ENCODE measurements around the gene KCNJ9. TPM values are rescaled to one million over a fixed set of nuclear protein-coding genes. Genes with fewer than 3 reads are reported as not detected.
A peak's percentile ranks its signal among the peaks of the same experiment; 100 is the strongest.

Gene KCNJ9
- not detected in 2 replicates for total RNA-seq (2014; rRNA removed; shearing (Covaris generic); ENCODE audit: low replicate concordance)

- Histone ChIP-seq H2AFZ (ENCODE audit: low read length) (no peak within 1 kb of the TSS), H3K27me3 (ENCODE audit: low read length) (no peaks in the 10 kb centered on the region), H3K9ac (ENCODE audit: low read length) (no peak within 1 kb of the TSS), H3K36me3 (ENCODE audit: insufficient read depth, low read length) (0 out of 2 replicates have a peak, but pooled peaks cover 3% of the 10 kb centered on the region), H4K20me1 (ENCODE audit: insufficient read depth, low read depth, low read length) (no peaks in the 10 kb centered on the region; the same call in 1 of the 2 replicates), H3K27ac (ENCODE audit: low read length) (no peak within 1 kb of the TSS), H3K9me2 (replicated peaks; ENCODE audit: insufficient read depth, low read length) (no peaks in the 10 kb centered on the region), H3K9me3 (ENCODE audit: low read length) (no peaks in the 10 kb centered on the region), H3K4me1 (ENCODE audit: low read length) (peaks cover 8% of the 10 kb centered on the region; the same call in 1 of the 2 replicates), H3K79me2 (ENCODE audit: low read length) (no peaks in the 10 kb centered on the region), H3K4me2 (ENCODE audit: low read depth, low read length, poor library complexity, severe bottlenecking) (no peak within 1 kb of the TSS), H3K4me3 (ENCODE audit: low read length) (no peak within 1 kb of the TSS)
- DNase-seq = no peak
Observed at GRCh38 chr1:160081261-160081936, at the start of gene KCNJ9. Gene KCNJ9, plus strand, starts transcription at chr1:160081538. Its CDS starts 2,493 bp downstream, at chr1:160084031.

DNA sequence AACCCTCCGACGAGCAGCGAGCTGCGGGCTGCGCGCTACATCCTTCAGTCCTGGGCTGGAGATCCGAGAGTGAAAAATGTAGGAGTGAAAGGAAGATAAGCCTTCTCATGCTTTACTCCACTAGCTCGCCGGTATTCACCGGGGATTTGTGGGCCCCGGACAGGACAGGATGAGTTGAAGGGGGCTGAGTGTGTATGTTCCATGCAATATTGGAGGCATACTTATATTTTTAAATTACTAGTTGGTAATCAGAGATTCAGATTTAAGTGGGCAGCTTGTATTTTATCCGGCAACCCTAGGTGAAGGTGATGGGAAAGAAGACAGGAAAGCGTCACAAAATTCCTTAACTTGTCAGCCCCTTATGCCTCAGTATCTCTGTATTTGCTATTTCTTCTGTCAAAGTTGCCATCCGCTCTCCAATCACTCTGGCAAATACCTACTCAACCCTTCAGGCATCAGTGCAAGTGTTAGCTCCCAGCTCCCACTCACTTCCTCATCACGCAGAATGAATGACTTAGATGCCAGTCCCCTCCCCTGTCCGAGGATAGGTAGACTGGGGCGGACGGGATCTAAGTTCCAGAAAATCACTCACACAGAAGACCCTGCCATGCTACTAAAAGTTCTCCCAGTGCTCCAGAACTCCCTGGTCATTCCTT lies 49.0 kb upstream of the KCNJ9 start:
- no peaks in the 10 kb centered on the region for H3K9me2 ChIP-seq (replicated peaks; ENCODE audit: insufficient read depth, low read length)
- peaks cover 20% of the 10 kb centered on the region for H3K4me1 ChIP-seq (ENCODE audit: low read length)
- H3K9me3 ChIP-seq (ENCODE audit: low read length) = no peaks in the 10 kb centered on the region
- H3K4me2 ChIP-seq (ENCODE audit: low read depth, low read length, poor library complexity, severe bottlenecking) = peak overlapping the region; percentile 89
- no peaks in the 10 kb centered on the region for H3K36me3 ChIP-seq (ENCODE audit: insufficient read depth, low read length)
- peak overlapping the region; percentile 27 for H2AFZ ChIP-seq (ENCODE audit: low read length)
- H3K79me2 ChIP-seq (ENCODE audit: low read length) = 0 out of 2 replicates have a peak, but pooled peaks cover 7% of the 10 kb centered on the region
- H3K4me3 ChIP-seq (ENCODE audit: low read length) = peak overlapping the region; percentile 71
- H3K27me3 ChIP-seq (ENCODE audit: low read length) = no peaks in the 10 kb centered on the region
- peak; percentile 56 for DNase-seq
- no peak overlapping the region for H3K27ac ChIP-seq (ENCODE audit: low read length)
- no peaks in the 10 kb centered on the region; the same call in 1 of the 2 replicates for H4K20me1 ChIP-seq (ENCODE audit: insufficient read depth, low read depth, low read length)
- H3K9ac ChIP-seq (ENCODE audit: low read length) = peak overlapping the region; percentile 73

GRCh38 chr1:160040476-160040875 lies 40.9 kb upstream of the KCNJ9 start:
- Histone ChIP-seq H3K4me1 (ENCODE audit: low read length) (no peaks in the 10 kb centered on the region), H2AFZ (ENCODE audit: low read length) (no peak overlapping the region), H3K79me2 (ENCODE audit: low read length) (no peaks in the 10 kb centered on the region), H3K27ac (ENCODE audit: low read length) (no peak overlapping the region), H3K36me3 (ENCODE audit: insufficient read depth, low read length) (no peaks in the 10 kb centered on the region), H4K20me1 (ENCODE audit: insufficient read depth, low read depth, low read length) (no peaks in the 10 kb centered on the region), H3K27me3 (ENCODE audit: low read length) (no peaks in the 10 kb centered on the region), H3K9ac (ENCODE audit: low read length) (no peak overlapping the region), H3K4me3 (ENCODE audit: low read length) (no peak overlapping the region), H3K4me2 (ENCODE audit: low read depth, low read length, poor library complexity, severe bottlenecking) (no peak overlapping the region), H3K9me3 (ENCODE audit: low read length) (no peaks in the 10 kb centered on the region), H3K9me2 (replicated peaks; ENCODE audit: insufficient read depth, low read length) (no peaks in the 10 kb centered on the region)
- DNase-seq = no peak

GRCh38 chr1:160043543-160043942 lies 37.8 kb upstream of the KCNJ9 start:
- no peak overlapping the region for H3K4me2 ChIP-seq (ENCODE audit: low read depth, low read length, poor library complexity, severe bottlenecking)
- no peak overlapping the region for H3K4me3 ChIP-seq (ENCODE audit: low read length)

DNA sequence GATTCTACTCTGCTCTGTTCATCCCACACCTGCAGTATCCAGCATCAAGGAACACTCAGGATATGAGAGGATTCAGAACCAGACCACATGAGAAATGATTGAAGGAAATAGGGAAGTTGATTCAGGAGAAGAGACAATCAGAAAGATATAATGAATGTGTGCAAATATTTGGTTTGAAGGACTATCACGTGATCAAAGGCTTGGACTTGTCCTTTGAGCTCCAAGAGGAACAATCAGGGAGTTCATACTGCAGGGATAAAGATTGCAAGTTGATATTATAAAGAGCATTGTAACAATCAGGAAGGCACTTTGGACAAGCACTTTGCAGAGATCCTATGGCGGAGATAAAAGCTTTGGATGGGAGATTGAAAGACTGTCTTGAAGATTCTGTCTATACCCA lies 35.7 kb upstream of the KCNJ9 start:
- Histone ChIP-seq H3K36me3 (ENCODE audit: insufficient read depth, low read length) (no peaks in the 10 kb centered on the region), H2AFZ (ENCODE audit: low read length) (no peak overlapping the region), H3K9me2 (replicated peaks; ENCODE audit: insufficient read depth, low read length) (no peaks in the 10 kb centered on the region), H3K27me3 (ENCODE audit: low read length) (no peaks in the 10 kb centered on the region), H3K4me1 (ENCODE audit: low read length) (peaks cover 4% of the 10 kb centered on the region), H3K9ac (ENCODE audit: low read length) (no peak overlapping the region), H3K9me3 (ENCODE audit: low read length) (no peaks in the 10 kb centered on the region), H3K79me2 (ENCODE audit: low read length) (no peaks in the 10 kb centered on the region), H3K4me3 (ENCODE audit: low read length) (no peak overlapping the region), H4K20me1 (ENCODE audit: insufficient read depth, low read depth, low read length) (no peaks in the 10 kb centered on the region), H3K4me2 (ENCODE audit: low read depth, low read length, poor library complexity, severe bottlenecking) (no peak overlapping the region), H3K27ac (ENCODE audit: low read length) (no peak overlapping the region)
- DNase-seq = no peak

More at GRCh38 chr1:160043543-160043942, 37.8 kb upstream of the KCNJ9 start:
- H3K4me1 ChIP-seq (ENCODE audit: low read length) = peaks cover 4% of the 10 kb centered on the region
- H3K36me3 ChIP-seq (ENCODE audit: insufficient read depth, low read length) = no peaks in the 10 kb centered on the region
- no peak for DNase-seq
- H4K20me1 ChIP-seq (ENCODE audit: insufficient read depth, low read depth, low read length) = no peaks in the 10 kb centered on the region
- H3K27me3 ChIP-seq (ENCODE audit: low read length) = no peaks in the 10 kb centered on the region
- H3K9ac ChIP-seq (ENCODE audit: low read length) = no peak overlapping the region
- H3K27ac ChIP-seq (ENCODE audit: low read length) = no peak overlapping the region
- H3K9me2 ChIP-seq (replicated peaks; ENCODE audit: insufficient read depth, low read length) = no peaks in the 10 kb centered on the region
- H3K9me3 ChIP-seq (ENCODE audit: low read length) = no peaks in the 10 kb centered on the region
- no peaks in the 10 kb centered on the region for H3K79me2 ChIP-seq (ENCODE audit: low read length)
- H2AFZ ChIP-seq (ENCODE audit: low read length) = no peak overlapping the region

DNA sequence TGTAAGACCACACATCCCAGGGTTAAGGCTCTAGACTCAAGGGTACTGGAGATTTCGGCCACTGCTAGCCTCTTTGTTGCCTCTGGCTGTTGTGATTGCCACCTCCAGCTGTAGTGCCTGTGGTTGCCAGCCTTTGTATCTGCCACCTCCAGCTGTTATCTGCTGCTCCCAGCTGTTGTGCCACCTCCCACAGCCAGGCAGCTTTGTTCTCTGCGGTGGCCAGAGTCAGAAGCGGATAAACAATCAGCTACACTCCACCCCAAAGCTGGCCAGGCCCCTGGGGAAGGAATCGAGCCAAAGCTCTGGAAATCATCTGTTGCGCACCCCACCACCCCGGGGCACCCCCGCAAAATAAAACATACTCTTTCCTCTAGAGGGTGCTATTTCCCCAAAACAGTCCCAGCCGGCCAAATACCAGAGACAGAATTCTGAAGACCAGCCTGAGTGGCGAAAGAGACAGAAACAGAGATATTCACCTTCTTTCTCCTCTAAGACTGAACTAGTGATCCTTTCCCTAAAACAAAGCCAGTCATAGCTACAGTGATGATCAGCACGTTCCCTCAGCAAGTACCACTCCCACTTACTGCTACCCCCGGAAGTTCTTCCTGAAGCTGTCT lies 34.7 kb upstream of the KCNJ9 start:
- Histone ChIP-seq H3K4me3 (ENCODE audit: low read length) (peak overlapping the region; percentile 34; the same call in 1 of the 2 replicates), H3K27ac (ENCODE audit: low read length) (no peak overlapping the region), H3K27me3 (ENCODE audit: low read length) (no peaks in the 10 kb centered on the region), H3K4me2 (ENCODE audit: low read depth, low read length, poor library complexity, severe bottlenecking) (peak overlapping the region; percentile 63), H3K36me3 (ENCODE audit: insufficient read depth, low read length) (no peaks in the 10 kb centered on the region), H3K4me1 (ENCODE audit: low read length) (peaks cover 4% of the 10 kb centered on the region), H3K79me2 (ENCODE audit: low read length) (no peaks in the 10 kb centered on the region), H3K9ac (ENCODE audit: low read length) (peak overlapping the region; percentile 34; the same call in 1 of the 2 replicates), H3K9me3 (ENCODE audit: low read length) (no peaks in the 10 kb centered on the region), H4K20me1 (ENCODE audit: insufficient read depth, low read depth, low read length) (no peaks in the 10 kb centered on the region), H2AFZ (ENCODE audit: low read length) (peak overlapping the region; percentile 36; the same call in 1 of the 2 replicates), H3K9me2 (replicated peaks; ENCODE audit: insufficient read depth, low read length) (no peaks in the 10 kb centered on the region)
- peak; percentile 79 for DNase-seq

DNA sequence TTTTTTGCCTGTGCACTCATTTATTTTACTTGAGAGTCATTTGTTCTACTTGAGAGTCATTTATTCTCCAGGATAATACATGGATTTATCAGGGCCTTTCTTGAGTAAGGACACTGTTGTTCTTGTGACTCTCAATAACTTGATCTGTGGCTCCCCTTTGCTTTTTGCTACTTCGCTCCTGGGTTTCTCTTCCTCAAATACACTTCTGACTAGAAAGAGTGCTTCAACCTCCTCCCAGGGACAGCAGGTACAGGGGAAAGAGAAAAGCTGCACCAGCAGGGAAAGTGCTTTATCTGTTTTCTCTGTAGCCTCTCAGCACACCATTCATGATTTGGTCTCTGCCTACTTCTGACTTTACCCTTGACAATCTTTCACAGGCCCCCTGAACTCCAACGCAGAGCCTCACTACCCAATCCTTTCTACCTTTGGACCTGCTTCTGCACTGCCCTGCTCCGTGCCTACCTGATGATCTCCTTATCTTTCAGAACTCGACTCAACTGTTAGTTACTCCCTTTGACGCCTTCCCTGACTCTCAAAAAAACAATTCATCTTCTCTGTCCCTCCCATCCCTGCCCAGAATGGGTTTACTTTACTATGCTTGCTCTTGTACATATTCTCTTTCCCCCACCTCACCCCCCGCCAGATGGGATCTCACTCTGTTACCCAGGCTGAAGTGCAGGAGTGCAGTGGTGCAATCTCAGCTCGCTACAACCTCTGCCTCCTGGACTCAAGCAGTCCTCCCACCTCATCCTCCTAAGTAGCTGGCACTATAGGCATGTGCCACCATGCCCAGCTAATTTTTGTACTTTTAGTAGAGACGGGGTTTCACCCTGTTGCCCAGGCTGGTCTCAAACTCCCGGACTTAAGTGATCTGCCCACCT lies 34.0 kb upstream of the KCNJ9 start:
- Histone ChIP-seq H2AFZ (ENCODE audit: low read length) (peak overlapping the region; percentile 36; the same call in 1 of the 2 replicates), H3K27ac (ENCODE audit: low read length) (no peak overlapping the region), H3K4me2 (ENCODE audit: low read depth, low read length, poor library complexity, severe bottlenecking) (peak overlapping the region; percentile 63), H3K4me3 (ENCODE audit: low read length) (peak overlapping the region; percentile 34; the same call in 1 of the 2 replicates), H3K36me3 (ENCODE audit: insufficient read depth, low read length) (no peaks in the 10 kb centered on the region), H4K20me1 (ENCODE audit: insufficient read depth, low read depth, low read length) (no peaks in the 10 kb centered on the region), H3K27me3 (ENCODE audit: low read length) (no peaks in the 10 kb centered on the region), H3K9me2 (replicated peaks; ENCODE audit: insufficient read depth, low read length) (no peaks in the 10 kb centered on the region), H3K79me2 (ENCODE audit: low read length) (no peaks in the 10 kb centered on the region), H3K9me3 (ENCODE audit: low read length) (no peaks in the 10 kb centered on the region), H3K9ac (ENCODE audit: low read length) (peak overlapping the region; percentile 34; the same call in 1 of the 2 replicates), H3K4me1 (ENCODE audit: low read length) (peaks cover 4% of the 10 kb centered on the region)
- DNase-seq = peak; percentile 46

Measured in Karpas-422 (cell line).